H9 (cell line): ENCODE measurements around the gene HOXD8. TPM values are rescaled to one million over a fixed set of nuclear protein-coding genes. Genes with fewer than 3 reads are reported as not detected.

ENCODE experiments used
- DNase-seq: peaks from one replicate; pipeline ENCODE4 v3.0.0-alpha.2; 2017
- H2AFZ ChIP-seq: one replicate; pipeline ENCODE4 v1.6.1; 2013; ENCODE audit warnings: mild to moderate bottlenecking, low read length, control low read depth, moderate library complexity
- H2AK5ac ChIP-seq: 2 replicates; pipeline ENCODE4 v1.6.1; 2013; ENCODE audit warnings: low read length, control low read depth, mixed read lengths; ENCODE audit not compliant: insufficient read length
- H2BK120ac ChIP-seq: one replicate; pipeline ENCODE4 v1.6.1; 2013; ENCODE audit warnings: low read depth, mild to moderate bottlenecking, low read length, control low read depth, inconsistent platforms; ENCODE audit not compliant: poor library complexity, severe bottlenecking
- H2BK12ac ChIP-seq: 2 replicates; pipeline ENCODE4 v1.6.1; 2013; ENCODE audit warnings: low read length, control low read depth, mixed read lengths, low read depth; ENCODE audit not compliant: insufficient read length
- H2BK15ac ChIP-seq: 2 replicates; pipeline ENCODE4 v1.6.1; 2013; ENCODE audit warnings: low read depth, low read length, control low read depth
- H2BK20ac ChIP-seq: one replicate; pipeline ENCODE4 v1.6.1; 2013; ENCODE audit warnings: low read depth, mild to moderate bottlenecking, low read length, control low read depth, inconsistent platforms; ENCODE audit not compliant: poor library complexity, severe bottlenecking
- H2BK5ac ChIP-seq: 2 replicates; pipeline ENCODE4 v1.6.1; 2013; ENCODE audit warnings: low read length, control low read depth, mixed read lengths; ENCODE audit not compliant: insufficient read length
- H3K14ac ChIP-seq: 2 replicates; pipeline ENCODE4 v1.6.1; 2013; ENCODE audit warnings: low read length, control low read depth; ENCODE audit not compliant: insufficient read depth
- H3K18ac ChIP-seq: 2 replicates; pipeline ENCODE4 v1.6.1; 2013; ENCODE audit warnings: low read depth, mild to moderate bottlenecking, mixed read lengths, low read length, control low read depth; ENCODE audit not compliant: insufficient read length
- H3K23ac ChIP-seq: 2 replicates; pipeline ENCODE4 v1.6.1; 2013; ENCODE audit warnings: low read length, control low read depth, mixed read lengths, low read depth; ENCODE audit not compliant: insufficient read length
- H3K23me2 ChIP-seq: 2 replicates; pipeline ENCODE4 v1.6.1; 2013; ENCODE audit warnings: low read depth, mild to moderate bottlenecking, mixed read lengths, low read length, control low read depth; ENCODE audit not compliant: insufficient read length, poor library complexity, severe bottlenecking
- H3K27ac ChIP-seq: 2 replicates; pipeline ENCODE4 v1.5.1; 2013; ENCODE audit warnings: low read length, control low read depth, mixed read lengths, low read depth; ENCODE audit not compliant: insufficient read length
- H3K27me3 ChIP-seq: 2 replicates; pipeline ENCODE4 v1.6.1; 2013; ENCODE audit warnings: low read length, control low read depth, inconsistent platforms; ENCODE audit not compliant: insufficient read depth
- H3K4ac ChIP-seq: 2 replicates; pipeline ENCODE4 v1.6.1; 2013; ENCODE audit warnings: low read depth, mild to moderate bottlenecking, control low read depth, inconsistent platforms, low read length, moderate library complexity
- H3K4me1 ChIP-seq: 2 replicates; pipeline ENCODE4 v1.6.1; 2013; ENCODE audit warnings: low read length, control low read depth, inconsistent platforms; ENCODE audit not compliant: insufficient read depth
- H3K4me2 ChIP-seq: 2 replicates; pipeline ENCODE4 v1.6.1; 2013; ENCODE audit warnings: low read length, control low read depth, mixed read lengths; ENCODE audit not compliant: insufficient read length, insufficient read depth
- H3K56ac ChIP-seq: 2 replicates; pipeline ENCODE4 v1.6.1; 2013; ENCODE audit warnings: low read depth, mild to moderate bottlenecking, mixed read lengths, low read length, control low read depth; ENCODE audit not compliant: insufficient read length
- H3K79me1 ChIP-seq: 2 replicates; pipeline ENCODE4 v1.6.1; 2013; ENCODE audit warnings: low read depth, mild to moderate bottlenecking, moderate library complexity, low read length, control low read depth, inconsistent platforms; ENCODE audit not compliant: insufficient read depth, poor library complexity, severe bottlenecking
- H3K79me2 ChIP-seq: 2 replicates; pipeline ENCODE4 v1.6.1; 2013; ENCODE audit warnings: low read length, control low read depth, inconsistent platforms; ENCODE audit not compliant: insufficient read depth
- H3K9ac ChIP-seq: 2 replicates; pipeline ENCODE4 v1.6.1; 2013; ENCODE audit warnings: low read length, control low read depth, mixed read lengths; ENCODE audit not compliant: insufficient read length; ENCODE audit errors: extremely low read depth
- H3K9me3 ChIP-seq: one replicate; pipeline ENCODE4 v1.6.1; 2013; ENCODE audit warnings: low read depth, low read length, inconsistent platforms; ENCODE audit not compliant: control insufficient read depth
- H3T11ph ChIP-seq: one replicate; pipeline ENCODE4 v1.6.1; 2013; ENCODE audit warnings: mild to moderate bottlenecking, low read length, control low read depth, inconsistent platforms
- H4K20me1 ChIP-seq: one replicate; pipeline ENCODE4 v1.6.1; 2013; ENCODE audit not compliant: control insufficient read depth, insufficient read length, insufficient read depth
- H4K5ac ChIP-seq: 2 replicates; pipeline ENCODE4 v1.6.1; 2013; ENCODE audit warnings: low read depth, mild to moderate bottlenecking, mixed read lengths, low read length, control low read depth; ENCODE audit not compliant: insufficient read length
- H4K8ac ChIP-seq: replicated peaks from 2 replicates; pipeline ENCODE4 v1.6.1; 2013; ENCODE audit warnings: low read length, control low read depth, mixed read lengths, low read depth; ENCODE audit not compliant: insufficient read length
- H4K91ac ChIP-seq: 2 replicates; pipeline ENCODE4 v1.6.1; 2013; ENCODE audit warnings: low read depth, mild to moderate bottlenecking, moderate library complexity, mixed read lengths, low read length, control low read depth; ENCODE audit not compliant: insufficient read length
- H3K27ac Mint-ChIP-seq, 3 experiments: 2 replicates in 2 of 3; 3 replicates in 1 of 3; pipeline ENCODE4 v1.8.0; 2020 to 2021; ENCODE audit warnings: mixed read lengths in 3 of 3, mild to moderate bottlenecking in 1 of 3, moderate library complexity in 1 of 3
- H3K27me3 Mint-ChIP-seq: 2 replicates; pipeline ENCODE4 v1.8.0; 2021; ENCODE audit warnings: low read depth, mild to moderate bottlenecking, moderate library complexity, mixed read lengths
- H3K36me3 Mint-ChIP-seq, 3 experiments: 2 replicates in 2 of 3; 3 replicates in 1 of 3; pipeline ENCODE4 v1.8.0; 2020 to 2021; ENCODE audit warnings: low read depth in 3 of 3, mixed read lengths in 3 of 3; ENCODE audit not compliant: insufficient read depth in 1 of 3
- H3K4me1 Mint-ChIP-seq, 2 experiments: 2 replicates each; pipeline ENCODE4 v1.8.0; 2020; ENCODE audit warnings: mixed read lengths in 2 of 2
- H3K4me3 Mint-ChIP-seq, 2 experiments: 2 replicates in 1 of 2; 3 replicates in 1 of 2; pipeline ENCODE4 v1.8.0; 2020 to 2021; ENCODE audit warnings: mild to moderate bottlenecking in 2 of 2, mixed read lengths in 2 of 2, moderate library complexity in 1 of 2
- H3K9me3 Mint-ChIP-seq, 2 experiments: 2 replicates in 1 of 2; 3 replicates in 1 of 2; pipeline ENCODE4 v1.8.0; 2020; ENCODE audit warnings: mild to moderate bottlenecking in 2 of 2, mixed read lengths in 2 of 2, moderate library complexity in 1 of 2
- WGBS: extraction: QIAGEN DNeasy Blood & Tissue Kit; methylation state at CpG from one replicate; pipeline ENCODE4 v1.1.7; 2013; ENCODE audit warnings: missing lambda C conversion rate, low lambda C conversion rate, mixed read lengths; ENCODE audit not compliant: insufficient read length; ENCODE audit errors: extremely low coverage; 5-methylcytosine and 5-hydroxymethylcytosine counted together
- total RNA-seq: library from RNA; stranded (reverse); gene quantifications from 2 replicates; pipeline ENCODE4 v1.2.1, GENCODE V29; 2021
- TF ChIP-seq, protein P1 (sequence below): fragments of 200-600 bp; sonication (generic); conservative IDR thresholded peaks from 3 replicates; pipeline ENCODE4 v1.8.0; 2021; ENCODE audit warnings: antibody characterized with exemption, mild to moderate bottlenecking

The HOXD8 gene
- total RNA-seq, 1 experiment from 2014 or later: not detected

DNA sequence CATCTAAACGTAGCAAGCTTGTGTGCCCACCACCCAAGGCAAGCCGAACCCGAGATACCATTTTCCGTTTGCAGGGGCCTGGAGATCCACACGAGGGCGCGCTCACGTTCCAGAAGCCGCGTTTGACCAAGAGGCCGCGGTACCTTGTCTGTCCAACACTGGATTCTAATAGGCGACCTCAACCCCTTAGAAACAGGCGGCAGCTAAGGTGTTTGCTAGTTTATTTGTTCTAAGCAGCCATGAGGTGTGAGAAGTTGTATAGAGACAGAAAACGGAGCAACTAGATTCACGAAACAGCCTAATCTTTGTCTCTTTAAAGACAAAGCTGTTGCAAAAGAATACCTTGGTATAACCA is 18.2 kb upstream of the HOXD8 start:
- Histone ChIP-seq H2AFZ (no peak overlapping the region), H3K79me1 (no peaks in the 10 kb centered on the region), H2BK20ac (no peak overlapping the region), H3K56ac (no peak overlapping the region), H4K91ac (no peak overlapping the region), H3K18ac (no peak overlapping the region), H3K79me2 (no peaks in the 10 kb centered on the region), H3K14ac (no peak overlapping the region), H3T11ph (no peak overlapping the region), H4K5ac (no peak overlapping the region), H3K9me3 (no peaks in the 10 kb centered on the region), H2BK120ac (no peak overlapping the region), H2AK5ac (no peak overlapping the region), H3K9ac (no peak overlapping the region), H3K23me2 (no peaks in the 10 kb centered on the region), H3K4ac (no peak overlapping the region), H2BK5ac (no peak overlapping the region), H3K27ac (no peak overlapping the region), H2BK15ac (no peak overlapping the region), H3K4me2 (no peak overlapping the region), H3K27me3 (peaks cover 92% of the 10 kb centered on the region), H3K23ac (no peak overlapping the region), H4K8ac (no peak overlapping the region), H2BK12ac (no peak overlapping the region), H4K20me1 (no peaks in the 10 kb centered on the region), H3K4me1 (no peaks in the 10 kb centered on the region)
- no CpG with 5 or more reads among the region's 16 CpGs for WGBS
- Mint-ChIP-seq H3K27ac (no peak overlapping the region), H3K9me3 (peaks cover under 1 to 14% of the 10 kb centered on the region in 2 experiments), H3K36me3 (no peaks in the 10 kb centered on the region; a peak in 2 of 7 replicates), H3K4me1 (peaks cover 5 to 23% of the 10 kb centered on the region in 2 experiments), H3K4me3 (no peak overlapping the region), H3K27me3 (peaks cover 96% of the 10 kb centered on the region)
- TF ChIP-seq, protein P1, sequence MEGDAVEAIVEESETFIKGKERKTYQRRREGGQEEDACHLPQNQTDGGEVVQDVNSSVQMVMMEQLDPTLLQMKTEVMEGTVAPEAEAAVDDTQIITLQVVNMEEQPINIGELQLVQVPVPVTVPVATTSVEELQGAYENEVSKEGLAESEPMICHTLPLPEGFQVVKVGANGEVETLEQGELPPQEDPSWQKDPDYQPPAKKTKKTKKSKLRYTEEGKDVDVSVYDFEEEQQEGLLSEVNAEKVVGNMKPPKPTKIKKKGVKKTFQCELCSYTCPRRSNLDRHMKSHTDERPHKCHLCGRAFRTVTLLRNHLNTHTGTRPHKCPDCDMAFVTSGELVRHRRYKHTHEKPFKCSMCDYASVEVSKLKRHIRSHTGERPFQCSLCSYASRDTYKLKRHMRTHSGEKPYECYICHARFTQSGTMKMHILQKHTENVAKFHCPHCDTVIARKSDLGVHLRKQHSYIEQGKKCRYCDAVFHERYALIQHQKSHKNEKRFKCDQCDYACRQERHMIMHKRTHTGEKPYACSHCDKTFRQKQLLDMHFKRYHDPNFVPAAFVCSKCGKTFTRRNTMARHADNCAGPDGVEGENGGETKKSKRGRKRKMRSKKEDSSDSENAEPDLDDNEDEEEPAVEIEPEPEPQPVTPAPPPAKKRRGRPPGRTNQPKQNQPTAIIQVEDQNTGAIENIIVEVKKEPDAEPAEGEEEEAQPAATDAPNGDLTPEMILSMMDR: peak; percentile 82
- peak; percentile 84 for DNase-seq
